GM19328 (cell line): Measurements from ENCODE around the gene IARS2.
"Not testable (repeated sequence)": the region's sequence is repeated elsewhere in the genome, so short reads cannot be mapped to it uniquely, and the experiment has no call there.

Source experiments
- ATAC-seq: cut with Tn5 transposase; IDR thresholded peaks from one replicate; pipeline ENCODE4 v1.9.1; 2021; ENCODE audit warnings: mild to moderate bottlenecking, moderate library complexity; ENCODE audit not compliant: unreplicated experiment

Gene IARS2

GRCh38 chr1:220112600-220112999 is 18.7 kb downstream of the IARS2 start:
- not testable (repeated sequence) for ATAC-seq

- no peak for ATAC-seq
Measured at GRCh38 chr1:220113136-220113695, 19.3 kb downstream of the IARS2 start.

DNA sequence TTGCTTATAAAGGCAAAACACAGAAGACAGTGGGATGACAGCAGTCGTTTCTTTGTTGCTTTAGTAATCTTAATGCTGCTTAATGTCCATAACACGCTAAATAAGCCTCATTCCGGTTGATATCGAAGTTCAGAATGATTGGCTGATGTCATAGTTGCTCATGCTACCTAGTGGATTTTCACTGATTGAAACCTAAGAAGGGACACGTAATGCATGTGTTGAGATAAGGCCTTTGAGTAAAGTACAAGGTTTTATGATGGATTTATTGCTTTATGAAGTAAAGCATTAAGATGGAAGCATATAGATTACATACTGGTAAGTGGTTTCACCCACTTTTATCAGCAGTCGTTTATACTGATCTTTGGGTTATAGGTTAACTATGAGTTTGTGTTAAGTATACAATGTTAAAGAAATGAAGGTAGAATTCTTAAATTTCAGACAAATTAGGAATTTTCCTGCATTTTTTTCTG is 25.1 kb downstream of the IARS2 start:
- ATAC-seq = no peak

DNA sequence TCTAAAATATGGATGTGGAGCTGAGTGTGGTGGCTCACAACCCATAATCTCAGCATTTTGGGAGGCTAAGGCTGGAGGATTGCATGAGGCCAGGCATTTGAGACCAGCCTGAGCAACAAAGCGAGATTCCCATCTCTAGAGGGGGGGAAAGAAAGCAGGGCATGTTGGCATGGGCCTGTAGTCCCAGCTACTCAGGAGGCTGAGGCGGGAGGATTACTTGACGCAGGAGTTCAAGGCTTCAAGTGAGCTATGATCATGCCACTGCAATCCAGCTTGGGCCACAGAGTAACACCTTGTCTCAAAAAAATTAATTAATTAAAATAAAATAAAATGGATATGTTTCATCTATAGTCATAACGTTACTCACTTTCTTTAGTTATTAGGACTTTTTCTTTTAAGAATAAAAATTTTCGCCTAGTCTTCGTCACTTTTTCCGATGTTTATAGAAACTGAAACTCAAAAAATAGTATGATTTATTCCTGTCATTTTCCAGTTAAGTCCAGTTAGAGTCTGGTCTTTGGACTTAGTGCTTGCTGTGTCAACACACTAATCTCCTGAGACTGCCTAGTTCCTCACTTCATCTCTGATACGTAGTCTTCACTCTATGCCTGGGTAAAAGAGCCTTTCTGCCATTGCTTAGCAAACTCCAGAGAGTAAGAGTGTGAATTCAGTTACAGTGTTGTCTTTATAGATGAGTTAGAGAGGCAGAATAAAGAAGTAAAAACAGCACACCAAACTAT is 28.0 kb downstream of the IARS2 start:
- no peak for ATAC-seq

DNA sequence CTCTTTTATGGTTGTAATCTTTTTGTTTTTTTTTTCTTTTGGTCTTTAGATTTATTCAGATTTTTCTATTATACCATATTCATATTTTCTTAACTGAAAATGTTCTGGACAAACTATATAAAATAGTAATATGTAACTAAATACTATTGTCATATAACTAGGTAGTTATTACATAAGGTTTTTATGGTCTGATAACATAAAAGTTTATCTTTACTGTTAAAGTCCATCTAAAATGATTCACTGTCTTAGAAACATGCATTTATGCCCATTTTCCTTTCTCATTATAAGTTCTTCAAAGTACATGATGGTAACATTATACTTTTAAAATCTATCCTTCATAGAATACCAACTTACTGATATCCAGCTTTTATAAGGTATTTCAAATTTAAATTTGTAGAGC is 29.1 kb downstream of the IARS2 start:
- ATAC-seq = no peak

- no peak for ATAC-seq
Measured at GRCh38 chr1:220123889-220124288, 30.0 kb downstream of the IARS2 start.

GRCh38 chr1:220124542-220124941 is 30.6 kb downstream of the IARS2 start:
- no peak for ATAC-seq

GRCh38 chr1:220127076-220127475 is 33.1 kb downstream of the IARS2 start:
- ATAC-seq = no peak

DNA sequence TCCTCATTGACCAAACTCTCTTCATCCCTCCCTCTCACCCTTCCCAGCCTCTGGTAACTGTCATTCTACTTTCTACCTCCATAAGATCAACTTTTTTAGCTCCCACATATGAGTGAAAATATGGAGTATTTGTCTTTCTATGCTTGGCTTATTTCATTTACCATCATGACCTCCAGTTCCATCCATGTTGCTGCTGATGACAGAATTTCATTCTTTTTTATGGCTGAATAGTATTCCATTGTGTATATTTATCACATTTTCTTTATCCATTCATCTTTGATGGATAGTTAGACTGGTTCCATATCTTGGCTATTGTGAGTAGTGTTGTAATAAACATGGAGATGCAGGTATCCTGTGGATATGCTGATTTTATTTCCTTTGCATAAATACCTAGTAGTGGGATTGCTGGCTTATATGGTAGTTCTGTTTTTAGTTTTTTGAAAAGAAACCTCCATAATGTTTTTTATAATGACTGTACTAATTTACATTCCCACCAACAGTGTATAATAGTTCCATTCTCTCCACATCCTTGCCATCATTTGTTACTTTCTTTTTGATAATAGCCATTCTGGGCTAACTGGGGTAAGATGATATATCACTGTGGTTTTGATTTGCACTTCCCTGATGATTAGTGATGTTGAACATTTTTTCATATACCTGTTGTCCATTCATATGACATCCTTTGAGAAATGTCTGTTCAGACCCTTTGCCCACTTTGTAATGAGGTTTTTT is 35.7 kb downstream of the IARS2 start:
- no peak for ATAC-seq

DNA sequence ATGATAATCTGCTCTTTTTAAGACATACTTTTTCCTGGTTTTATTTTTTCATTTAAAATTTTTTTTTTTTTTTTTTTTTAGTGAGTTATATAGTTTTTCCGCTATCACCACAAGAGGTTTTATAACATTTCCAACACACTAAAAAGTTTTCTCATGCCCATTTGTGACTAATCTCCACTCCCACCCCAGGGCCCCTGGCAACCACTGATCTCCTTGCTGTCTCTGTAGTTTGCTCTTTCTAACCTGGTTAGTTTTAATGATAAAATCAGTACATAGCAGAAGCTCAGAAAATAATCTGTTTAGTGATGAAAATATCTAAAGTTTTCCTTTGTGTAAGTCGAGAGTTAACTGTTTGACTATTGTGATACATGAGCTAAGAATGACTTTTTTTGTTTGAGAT is 41.8 kb downstream of the IARS2 start:
- ATAC-seq = no peak

GRCh38 chr1:220137019-220137786 is 43.3 kb downstream of the IARS2 start:
- no peak for ATAC-seq

GRCh38 chr1:220139966-220140365 is 46.0 kb downstream of the IARS2 start:
- ATAC-seq = no peak

GRCh38 chr1:220144051-220144450 is 50.1 kb downstream of the IARS2 start:
- ATAC-seq = no peak

DNA sequence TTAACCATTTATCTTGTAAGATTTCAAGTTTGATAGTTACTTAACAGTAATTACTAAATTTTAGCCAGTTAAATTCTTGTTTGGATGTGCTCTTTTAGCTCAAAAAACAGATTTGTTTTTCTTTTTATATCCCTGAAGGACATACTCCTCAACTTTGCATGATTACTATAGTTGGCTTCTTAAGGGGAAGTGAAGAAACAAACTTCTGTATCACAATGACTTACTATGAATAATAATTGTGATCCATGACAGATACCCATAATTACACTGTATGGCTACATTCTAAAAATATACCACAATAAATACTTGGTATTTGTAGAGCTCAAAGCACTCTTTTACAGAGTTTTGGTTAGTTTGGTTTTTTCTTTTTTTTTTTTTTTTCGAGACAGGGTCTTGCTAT is 55.8 kb downstream of the IARS2 start:
- peak; percentile 64 for ATAC-seq

DNA sequence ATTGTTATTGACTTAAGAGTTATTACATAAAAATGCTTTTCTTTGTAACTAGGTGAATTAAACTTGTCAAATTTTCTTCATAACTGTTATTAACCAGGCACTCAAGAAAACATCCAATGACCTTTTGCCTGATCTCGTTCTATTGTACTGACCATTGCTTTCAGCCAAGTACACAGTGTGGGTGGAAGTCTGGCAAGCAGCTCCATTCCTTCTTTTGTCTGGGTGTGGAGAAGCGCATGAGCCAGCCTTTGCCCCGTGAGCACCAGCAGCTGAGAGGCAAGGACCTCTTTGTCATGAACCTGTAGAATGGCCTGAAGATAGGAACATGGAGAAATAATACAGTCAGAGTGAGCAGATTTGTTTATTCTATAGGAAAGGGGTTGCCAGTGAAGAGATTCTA is 57.5 kb downstream of the IARS2 start:
- ATAC-seq = no peak

- no peak for ATAC-seq
Measured at GRCh38 chr1:220153147-220153546, 59.2 kb downstream of the IARS2 start.

GRCh38 chr1:220156620-220157146 is 62.8 kb downstream of the IARS2 start:
- no peak for ATAC-seq

GRCh38 chr1:220157738-220158137 is 63.8 kb downstream of the IARS2 start:
- ATAC-seq = no peak

GRCh38 chr1:220158530-220158929 is 64.6 kb downstream of the IARS2 start:
- ATAC-seq = not testable (repeated sequence)

DNA sequence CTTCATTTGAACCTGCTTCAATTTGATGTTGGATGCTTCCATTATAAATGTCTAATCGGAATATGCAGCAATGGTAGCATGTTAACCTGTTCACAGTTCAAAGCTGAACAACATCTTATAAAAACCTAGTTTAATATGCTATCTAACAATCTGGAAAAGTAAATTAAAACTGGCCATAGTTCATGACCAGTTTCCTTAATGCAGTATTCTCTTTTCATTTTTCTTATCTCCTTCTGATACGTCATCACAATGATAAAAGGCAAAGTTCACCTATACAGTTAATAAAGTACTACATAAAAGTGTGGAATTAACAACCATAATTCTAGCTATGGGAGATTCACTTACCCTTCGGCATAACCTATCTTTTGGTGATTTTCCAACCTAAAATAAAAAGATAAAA is 65.1 kb downstream of the IARS2 start:
- no peak for ATAC-seq

GRCh38 chr1:220160027-220160426 is 66.1 kb downstream of the IARS2 start:
- no peak for ATAC-seq
